Measurements from ENCODE around the gene E2F4. TPM values are rescaled to one million over a fixed set of nuclear protein-coding genes. Genes with fewer than 3 reads are reported as not detected.

The E2F4 gene
- polyA plus RNA-seq, 1 donor (not counting 4 experiments of a cell fraction or from before 2014, with no cell fraction given), result 64.7 TPM

- Histone ChIP-seq H3K4me1 (ENCODE audit: control insufficient read depth, extremely low read depth, insufficient read depth, low read length) (peaks cover 38% of the 10 kb centered on the region), H4K20me1 (ENCODE audit: control insufficient read depth, extremely low read depth, insufficient read depth, low read length) (no peaks in the 10 kb centered on the region), H3K27me3 (ENCODE audit: control insufficient read depth, extremely low read depth, insufficient read depth, low read length) (no peaks in the 10 kb centered on the region), H3K27ac (ENCODE audit: control insufficient read depth, insufficient read depth, low read length) (no peak overlapping the region), H2AFZ (ENCODE audit: control insufficient read depth, low read length) (no peak overlapping the region), H3K79me2 (ENCODE audit: control insufficient read depth, insufficient read depth, low read length) (no peaks in the 10 kb centered on the region), H3K9me3 (ENCODE audit: control insufficient read depth, low read depth, low read length) (no peaks in the 10 kb centered on the region), H3K9me1 (ENCODE audit: control insufficient read depth, extremely low read depth, insufficient read depth, low read length) (peaks cover 4% of the 10 kb centered on the region), H3K36me3 (ENCODE audit: control insufficient read depth in 2 of 2, extremely low read depth in 1 of 2, insufficient read depth in 2 of 2, low read length in 2 of 2) (peaks cover 0 to 8% of the 10 kb centered on the region in 2 experiments), H3K4me2 (ENCODE audit: control insufficient read depth, extremely low read depth, insufficient read depth, low read depth, low read length) (no peak overlapping the region), H3K9ac (ENCODE audit: control insufficient read depth, extremely low read depth, insufficient read depth, low read length) (no peak overlapping the region), H3K4me3 (ENCODE audit: control insufficient read depth in 2 of 3, extremely low read depth in 1 of 3, insufficient read depth in 2 of 3, low read depth in 1 of 3, low read length in 3 of 3) (no peak overlapping the region)
- dilution Hi-C loops (cut with MboI; ENCODE audit: extremely low pct_ligation_motif_present, low sequenced_read_pairs), result no loop called here
- no peak for TF ChIP-seq CTCF (optimal IDR thresholded peaks at IDR 0.05 in 1 of 3, IDR thresholded peaks at IDR 0.05 in 1 of 3, conservative IDR thresholded peaks at IDR 0.05 in 1 of 3; ENCODE audit: extremely low read depth in 1 of 3, insufficient read depth in 2 of 3, low read length in 3 of 3)
- TF ChIP-seq EZH2 (IDR thresholded peaks at IDR 0.05; ENCODE audit: low read length), result no peak
- DNase-seq (ENCODE audit: low read depth, low spot score) (no peak), FAIRE-seq (no peak)
Observed at GRCh38 chr16:67208154-67208896, 16.4 kb downstream of the E2F4 start.

GRCh38 chr16:67209565-67209964, 17.6 kb downstream of the E2F4 start:
- Histone ChIP-seq H4K20me1 (ENCODE audit: control insufficient read depth, extremely low read depth, insufficient read depth, low read length) (no peaks in the 10 kb centered on the region), H3K9me3 (ENCODE audit: control insufficient read depth, low read depth, low read length) (no peaks in the 10 kb centered on the region), H3K4me2 (ENCODE audit: control insufficient read depth, extremely low read depth, insufficient read depth, low read depth, low read length) (no peak overlapping the region), H3K9ac (ENCODE audit: control insufficient read depth, extremely low read depth, insufficient read depth, low read length) (no peak overlapping the region), H3K36me3 (ENCODE audit: control insufficient read depth in 2 of 2, extremely low read depth in 1 of 2, insufficient read depth in 2 of 2, low read length in 2 of 2) (peaks cover 0 to 3% of the 10 kb centered on the region in 2 experiments), H3K79me2 (ENCODE audit: control insufficient read depth, insufficient read depth, low read length) (no peaks in the 10 kb centered on the region), H3K4me3 (ENCODE audit: control insufficient read depth in 2 of 3, extremely low read depth in 1 of 3, insufficient read depth in 2 of 3, low read depth in 1 of 3, low read length in 3 of 3) (no peak overlapping the region), H3K9me1 (ENCODE audit: control insufficient read depth, extremely low read depth, insufficient read depth, low read length) (peaks cover 4% of the 10 kb centered on the region), H3K27me3 (ENCODE audit: control insufficient read depth, extremely low read depth, insufficient read depth, low read length) (no peaks in the 10 kb centered on the region), H3K4me1 (ENCODE audit: control insufficient read depth, extremely low read depth, insufficient read depth, low read length) (peaks cover 44% of the 10 kb centered on the region), H3K27ac (ENCODE audit: control insufficient read depth, insufficient read depth, low read length) (no peak overlapping the region), H2AFZ (ENCODE audit: control insufficient read depth, low read length) (no peak overlapping the region)
- DNase-seq (ENCODE audit: low read depth, low spot score) (no peak), FAIRE-seq (no peak)
- dilution Hi-C loops (cut with MboI; ENCODE audit: extremely low pct_ligation_motif_present, low sequenced_read_pairs), result no loop called here
- TF ChIP-seq EZH2 (IDR thresholded peaks at IDR 0.05; ENCODE audit: low read length) (no peak), CTCF (optimal IDR thresholded peaks at IDR 0.05 in 1 of 3, IDR thresholded peaks at IDR 0.05 in 1 of 3, conservative IDR thresholded peaks at IDR 0.05 in 1 of 3; ENCODE audit: extremely low read depth in 1 of 3, insufficient read depth in 2 of 3, low read length in 3 of 3) (no peak)
